K562 (cell line): ENCODE measurements around the gene LENEP. TPM values are rescaled to one million over a fixed set of nuclear protein-coding genes. Genes with fewer than 3 reads are reported as not detected.

Experiments
- ATF4 ChIP-seq: fragments of 450-650 bp; formaldehyde crosslinking; IDR thresholded peaks from 2 replicates; pipeline ENCODE4 v1.4.0; 2022; ENCODE audit warnings: mild to moderate bottlenecking, moderate library complexity
- CEBPB ChIP-seq: fragments of 450-650 bp; IDR thresholded peaks from 2 replicates; pipeline ENCODE4 v1.6.1; 2016; ENCODE audit warnings: missing genetic modification characterization, missing compliant biosample characterization
- ELF2 ChIP-seq: fragments of 250-450 bp; sonication (Bioruptor Pico); IDR thresholded peaks from 2 replicates; pipeline ENCODE4 v1.5.0; 2021; ENCODE audit warnings: mild to moderate bottlenecking
- EP400 ChIP-seq: fragments of 450-650 bp; IDR thresholded peaks from 2 replicates; pipeline ENCODE4 v1.6.1; 2017; ENCODE audit warnings: antibody characterized with exemption, mild to moderate bottlenecking, moderate library complexity
- FOXJ2 ChIP-seq: fragments of 200-800 bp; sonication (Bioruptor generic); IDR thresholded peaks from 2 replicates; pipeline ENCODE4 v1.6.1; 2016; ENCODE audit warnings: missing genetic modification characterization, missing compliant biosample characterization
- HDAC3 ChIP-seq: fragments of 450-650 bp; IDR thresholded peaks from 2 replicates; pipeline ENCODE4 v1.6.1; 2018; ENCODE audit warnings: borderline replicate concordance, mild to moderate bottlenecking, moderate library complexity; ENCODE audit not compliant: partially characterized antibody
- HES1 ChIP-seq: fragments of 450-650 bp; IDR thresholded peaks from 2 replicates; pipeline ENCODE4 v1.6.1; 2016; ENCODE audit warnings: low read depth, mild to moderate bottlenecking, moderate library complexity
- HOXB6 ChIP-seq: fragments of 250-450 bp; sonication (Bioruptor Pico); IDR thresholded peaks from 2 replicates; pipeline ENCODE4 v1.5.1; 2022; ENCODE audit warnings: mild to moderate bottlenecking, borderline replicate concordance
- KDM1A ChIP-seq, 2 experiments: fragments of 450-650 bp; IDR thresholded peaks; 2 replicates each; pipeline ENCODE4 v1.6.1; 2016; ENCODE audit warnings: mild to moderate bottlenecking in 2 of 2
- KDM4B ChIP-seq, 2 experiments: fragments of 450-650 bp in 1 of 2; sonication (generic) in 1 of 2; IDR thresholded peaks; 2 replicates each; pipeline ENCODE4 v1.6.1; 2016 to 2017; ENCODE audit warnings: borderline replicate concordance in 2 of 2, antibody characterized with exemption in 1 of 2, low read depth in 1 of 2, mild to moderate bottlenecking in 1 of 2
- KHSRP ChIP-seq: fragments of 450-650 bp; IDR thresholded peaks from 2 replicates; pipeline ENCODE4 v1.6.1; 2017
- MAFG ChIP-seq: fragments of 450-650 bp; conservative IDR thresholded peaks from 2 replicates; pipeline ENCODE4 v1.6.1; 2016; ENCODE audit warnings: missing genetic modification characterization, missing compliant biosample characterization
- MCM3 ChIP-seq: fragments of 450-650 bp; IDR thresholded peaks from 2 replicates; pipeline ENCODE4 v1.6.1; 2016
- NCOR1 ChIP-seq: fragments of 450-650 bp; IDR thresholded peaks from 2 replicates; pipeline ENCODE4 v1.6.1; 2016; ENCODE audit warnings: mild to moderate bottlenecking, moderate library complexity
- NFIX ChIP-seq: fragments of 250-450 bp; sonication (Bioruptor Pico); IDR thresholded peaks from 2 replicates; pipeline ENCODE4 v1.4.0; 2020; ENCODE audit warnings: low read depth, mild to moderate bottlenecking, moderate library complexity
- NFXL1 ChIP-seq: fragments of 450-650 bp; formaldehyde crosslinking; IDR thresholded peaks from 2 replicates; pipeline ENCODE4 v1.4.0; 2021; ENCODE audit warnings: mild to moderate bottlenecking
- PHB ChIP-seq: fragments of 250-450 bp; sonication (Bioruptor Pico); IDR thresholded peaks from 2 replicates; pipeline ENCODE4 v1.5.0; 2021
- PKNOX1 ChIP-seq: fragments of 450-650 bp; IDR thresholded peaks from 2 replicates; pipeline ENCODE4 v1.6.1; 2016
- RUNX1 ChIP-seq: sonication (generic); IDR thresholded peaks from 2 replicates; pipeline ENCODE4 v1.6.1; 2016; ENCODE audit warnings: antibody characterized with exemption, low read depth
- SAP30 ChIP-seq: fragments of 200-600 bp; sonication (generic); IDR thresholded peaks from 2 replicates; pipeline ENCODE4 v1.6.1; 2012; ENCODE audit warnings: borderline replicate concordance, low read depth, mild to moderate bottlenecking, moderate library complexity, low read length, control low read depth, inconsistent platforms; ENCODE audit not compliant: insufficient read depth, poor library complexity, severe bottlenecking
- STAT5B ChIP-seq: fragments of 250-450 bp; sonication (Bioruptor Pico); IDR thresholded peaks from 2 replicates; pipeline ENCODE4 v1.8.0; 2021; ENCODE audit warnings: mild to moderate bottlenecking, inconsistent platforms
- TEAD4 ChIP-seq, 2 experiments: sonication (generic) in 1 of 2; formaldehyde crosslinking in 1 of 2; IDR thresholded peaks; 2 replicates each; pipeline versions ENCODE4 v1.6.1 to v1.8.0; 2012 to 2022; ENCODE audit warnings: borderline replicate concordance in 1 of 2, inconsistent platforms in 1 of 2, low read length in 1 of 2, mild to moderate bottlenecking in 1 of 2, missing genetic modification reagents in 1 of 2
- TRIM25 ChIP-seq: fragments of 450-650 bp; IDR thresholded peaks from 2 replicates; pipeline ENCODE4 v1.7.0; 2016; ENCODE audit warnings: borderline replicate concordance
- ZBTB7A ChIP-seq: IDR thresholded peaks from 2 replicates; pipeline ENCODE4 v1.6.1; 2011; ENCODE audit warnings: low read depth, mild to moderate bottlenecking, low read length, moderate library complexity, borderline replicate concordance; ENCODE audit not compliant: control insufficient read depth
- ZNF133 ChIP-seq: fragments of 250-450 bp; sonication (Bioruptor Pico); IDR thresholded peaks from 2 replicates; pipeline ENCODE4 v1.4.0; 2020; ENCODE audit warnings: mild to moderate bottlenecking
- ZNF184 ChIP-seq: sonication (generic); formaldehyde crosslinking; IDR thresholded peaks from 2 replicates; pipeline ENCODE4 v1.5.0; 2020; ENCODE audit warnings: missing genetic modification reagents
- polyA plus RNA-seq, 8 experiments: library from polyadenylated mRNA; depleted of rRNA in 4 of 8; stranded (reverse) in 5 of 8; unstranded in 3 of 8; fragments of >200 nt; fragmentation: Nextera tagmentation in 2 of 8; fragmentation: Illumina TruSeq in 1 of 8; extraction: Ambion mirVana in 2 of 8; extraction: Trizol in 1 of 8; gene quantifications; 2 replicates each; pipeline versions ENCODE4 v1.2.1 to v1.2.3, GENCODE V29; 2011 to 2014; ENCODE audit warnings: inconsistent platforms in 1 of 8, missing spikeins in 1 of 8
- total RNA-seq, 7 experiments: library from RNA; depleted of rRNA in 6 of 7; stranded (reverse); fragments of >200 nt in 6 of 7; fragmentation: Illumina TruSeq in 2 of 7; extraction: Trizol in 2 of 7; gene quantifications; 2 replicates each; pipeline versions ENCODE4 v1.2.1 to v1.2.3, GENCODE V29; 2011 to 2021; ENCODE audit warnings: low replicate concordance in 1 of 7

Gene LENEP
- total and polyA plus RNA-seq, 9 of the 15 experiments (the other 6 are each of a cell fraction or from before 2014, with no cell fraction given): 0.23 to 0.87 (median 0.67) TPM; not detected in 5

- TF ChIP-seq KHSRP: no peak
- TF ChIP-seq ZBTB7A: no peak
- TF ChIP-seq KDM4B (IDR thresholded peaks at IDR 0.05; ENCODE audit: borderline replicate concordance in 2 of 2, low read depth in 1 of 2): no peak
- peak; percentile 94 for TF ChIP-seq PKNOX1
- no peak for TF ChIP-seq MAFG (tag)
- no peak for TF ChIP-seq PHB (CRISPR knock-in tag)
- TF ChIP-seq NFXL1 (CRISPR knock-in tag): no peak
- TF ChIP-seq CEBPB (tag): no peak
- TF ChIP-seq NCOR1: peak; percentile 63
- peak; percentile 49 for TF ChIP-seq TEAD4 (IDR thresholded peaks at IDR 0.05; ENCODE audit: low read length)
- TF ChIP-seq TEAD4 (CRISPR knock-in tag; IDR thresholded peaks at IDR 0.05; ENCODE audit: borderline replicate concordance): no peak
- TF ChIP-seq ZNF184: no peak
- no peak for TF ChIP-seq ZNF133
- no peak for TF ChIP-seq HES1
- no peak for TF ChIP-seq TRIM25
- no peak for TF ChIP-seq STAT5B (CRISPR knock-in tag)
- no peak for TF ChIP-seq HOXB6 (CRISPR knock-in tag)
- TF ChIP-seq ATF4 (CRISPR knock-in tag): no peak
- TF ChIP-seq EP400: peak; percentile 32; the same call in 1 of the 2 replicates
- TF ChIP-seq SAP30: no peak
- no peak for TF ChIP-seq FOXJ2
- TF ChIP-seq MCM3: no peak
- TF ChIP-seq KDM1A (IDR thresholded peaks at IDR 0.05): peak in 1 of 2 experiments; percentile 57; a peak in 2 of 4 replicates
- TF ChIP-seq ELF2: no peak
- no peak for TF ChIP-seq RUNX1
- no peak for TF ChIP-seq NFIX (CRISPR knock-in tag)
- TF ChIP-seq HDAC3: no peak
Measured at GRCh38 chr1:154963643-154964042, 29.7 kb upstream of the LENEP start (continued).
